ENCODE measurements around the gene CHST3.
"Not testable (repeated sequence)": the region's sequence is repeated elsewhere in the genome, so short reads cannot be mapped to it uniquely, and the experiment has no call there.

Gene CHST3

GRCh38 chr10:72026278-72027111 is 62.3 kb downstream of the CHST3 start:
- DNase-seq (ENCODE audit: low spot score in 2 of 2): no peak
- no peak for ATAC-seq (ENCODE audit: low read depth)
- Mint-ChIP-seq H3K27me3 (peaks cover 5% of the 10 kb centered on the region), H3K27ac (no peak overlapping the region), H3K36me3 (no peaks in the 10 kb centered on the region), H3K9me3 (no peaks in the 10 kb centered on the region), H3K4me3 (no peak overlapping the region), H3K4me1 (no peaks in the 10 kb centered on the region)

DNA sequence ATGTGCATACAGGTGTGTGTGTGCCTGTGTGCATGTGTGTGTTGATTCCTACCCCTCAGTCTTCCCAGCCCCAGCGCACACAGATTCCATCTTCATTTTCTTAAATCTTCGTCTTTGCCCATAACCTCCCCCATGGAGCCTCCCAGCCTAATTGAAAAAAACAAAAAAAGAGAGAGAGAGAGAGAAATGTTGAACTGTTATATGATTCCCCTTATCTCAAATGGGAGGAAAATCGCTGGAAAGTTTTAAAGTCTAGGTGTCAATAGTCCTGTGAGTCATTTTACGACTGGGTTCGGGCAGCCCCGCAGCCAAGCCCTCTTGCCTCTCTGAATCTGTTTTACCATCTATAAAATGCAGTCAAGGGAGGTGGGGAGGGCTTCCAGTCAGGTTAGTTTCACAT is 63.3 kb downstream of the CHST3 start:
- H3K36me3 Mint-ChIP-seq: no peaks in the 10 kb centered on the region
- no peak for ATAC-seq (ENCODE audit: low read depth)
- H3K27me3 Mint-ChIP-seq: peaks cover 5% of the 10 kb centered on the region
- DNase-seq (ENCODE audit: low spot score in 2 of 2): no peak
- no peak overlapping the region for H3K4me3 Mint-ChIP-seq
- H3K27ac Mint-ChIP-seq: no peak overlapping the region
- no peaks in the 10 kb centered on the region for H3K4me1 Mint-ChIP-seq
- no peaks in the 10 kb centered on the region for H3K9me3 Mint-ChIP-seq

DNA sequence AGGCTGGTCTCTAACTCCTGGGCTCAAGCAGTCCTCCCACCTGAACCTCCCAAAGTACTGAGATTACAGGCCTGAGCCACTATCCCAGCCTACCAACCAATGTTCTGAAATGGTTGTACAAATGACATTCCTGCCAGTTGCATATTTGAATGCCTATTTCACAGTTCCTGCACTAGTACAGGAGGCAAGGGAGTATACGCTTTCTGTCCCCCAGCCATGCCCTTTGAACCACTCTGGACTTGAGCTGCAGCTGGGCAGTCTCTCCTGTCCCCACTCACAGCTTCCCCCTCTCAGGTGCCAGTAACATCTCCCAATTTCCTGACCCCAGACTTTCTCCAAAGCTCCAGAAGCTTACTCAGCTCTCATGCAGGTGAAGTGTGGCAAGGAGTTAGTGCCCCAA is 65.2 kb downstream of the CHST3 start:
- ATAC-seq (ENCODE audit: low read depth) (no peak), DNase-seq (ENCODE audit: low spot score in 2 of 2) (no peak)
- H3K4me3 Mint-ChIP-seq: no peak overlapping the region
- H3K27me3 Mint-ChIP-seq: peaks cover 6% of the 10 kb centered on the region
- H3K4me1 Mint-ChIP-seq: no peaks in the 10 kb centered on the region
- no peaks in the 10 kb centered on the region for H3K9me3 Mint-ChIP-seq
- H3K36me3 Mint-ChIP-seq: no peaks in the 10 kb centered on the region
- no peak overlapping the region for H3K27ac Mint-ChIP-seq

DNA sequence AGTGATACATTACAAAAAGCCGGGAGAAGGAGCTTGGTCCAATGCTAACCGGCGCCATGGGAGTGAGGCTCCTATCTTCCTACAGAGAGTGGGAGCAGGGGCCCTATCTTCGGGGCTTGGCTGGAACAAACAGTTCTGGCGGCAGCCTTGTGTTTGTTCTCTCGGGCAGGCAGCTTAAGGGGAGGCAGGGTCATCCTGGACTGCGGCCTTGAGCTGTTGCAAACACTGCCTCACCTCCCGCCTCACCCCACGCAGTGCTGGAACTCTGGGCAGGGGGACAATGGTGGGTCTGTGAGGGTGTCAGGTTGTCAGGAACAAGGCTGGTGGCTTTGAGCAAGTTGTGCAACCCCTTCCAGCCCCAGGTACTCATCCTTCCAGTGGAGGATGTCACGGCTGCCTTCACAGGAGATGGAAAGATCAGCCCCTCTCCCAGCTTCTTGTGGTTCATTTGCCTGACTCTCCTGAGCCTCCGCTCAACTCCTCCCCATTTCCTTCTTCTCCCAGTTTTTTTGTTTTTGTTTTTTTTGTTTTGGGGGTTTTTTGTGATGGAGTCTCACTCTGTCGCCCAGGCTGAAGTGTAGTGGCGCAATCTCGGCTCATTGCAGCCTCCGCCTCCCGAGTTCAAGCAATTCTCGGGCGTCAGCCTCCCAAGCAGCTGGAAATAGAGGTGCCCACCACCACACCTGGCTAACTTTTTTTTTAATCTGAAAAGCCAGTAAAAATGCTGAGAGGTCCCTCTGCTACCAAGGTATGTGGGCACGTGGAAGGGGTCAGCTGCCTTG is 66.8 kb downstream of the CHST3 start:
- no peak for ATAC-seq (ENCODE audit: low read depth)
- Mint-ChIP-seq H3K4me3 (no peak overlapping the region), H3K9me3 (no peaks in the 10 kb centered on the region), H3K27ac (no peak overlapping the region), H3K36me3 (no peaks in the 10 kb centered on the region), H3K27me3 (peaks cover 6% of the 10 kb centered on the region), H3K4me1 (no peaks in the 10 kb centered on the region)
- DNase-seq (ENCODE audit: low spot score in 2 of 2): no peak

DNA sequence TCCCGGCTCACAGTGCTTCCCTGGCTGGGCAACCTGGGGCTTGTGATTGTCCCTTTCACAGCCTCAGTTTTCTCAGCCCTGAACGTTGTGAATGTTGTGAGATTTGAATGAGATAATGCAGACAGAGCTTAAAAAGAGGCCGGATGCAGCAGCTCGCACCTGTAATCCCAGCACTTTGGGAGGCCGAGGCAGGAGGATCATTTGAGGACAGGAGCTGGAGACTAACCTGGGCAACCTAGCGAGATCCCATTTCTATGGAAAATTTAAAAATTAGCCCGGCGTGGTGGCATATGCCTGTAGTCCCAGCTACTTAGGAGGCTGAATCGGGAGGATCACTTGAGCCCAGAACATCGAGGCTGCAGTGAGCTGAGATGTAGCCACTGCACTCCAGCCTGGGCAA is 67.5 kb downstream of the CHST3 start:
- Mint-ChIP-seq H3K27ac (no peak overlapping the region), H3K4me1 (no peaks in the 10 kb centered on the region)

DNA sequence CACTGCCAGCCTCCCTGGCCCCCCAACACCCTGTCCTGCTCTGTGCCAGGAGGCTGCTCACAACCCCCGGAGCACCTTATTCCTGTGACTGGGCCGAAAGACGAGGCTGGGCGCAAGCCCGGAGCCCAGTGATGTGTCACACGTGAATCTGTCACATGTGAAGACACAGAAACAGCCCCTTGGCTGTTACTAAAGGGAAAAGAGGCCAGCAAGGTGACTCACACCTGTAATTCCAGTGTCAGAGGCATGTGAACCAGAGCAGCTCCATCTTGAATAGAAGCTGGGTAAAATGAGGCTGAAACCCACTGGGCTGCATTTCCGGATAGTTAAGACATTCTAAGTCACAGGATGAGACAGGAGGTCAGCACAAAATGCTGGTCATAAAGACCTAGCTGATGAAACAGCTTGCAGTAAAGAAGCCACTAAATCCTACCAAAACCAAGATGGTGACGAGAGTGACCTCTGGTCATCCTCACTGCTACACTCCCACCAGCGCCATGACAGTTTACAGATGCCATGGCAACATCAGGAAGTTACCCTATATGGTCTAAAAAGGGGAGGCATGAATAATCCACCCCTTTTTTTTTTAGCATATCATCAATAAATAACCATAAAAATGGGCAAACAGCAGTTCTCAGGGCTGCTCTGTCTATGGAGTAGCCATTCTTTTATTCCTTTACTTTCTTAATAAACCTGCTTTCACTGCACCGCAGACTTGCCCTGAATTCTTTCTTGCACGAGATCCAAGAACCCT is 68.4 kb downstream of the CHST3 start:
- H3K9me3 Mint-ChIP-seq; H3K27ac Mint-ChIP-seq; H3K36me3 Mint-ChIP-seq; H3K4me1 Mint-ChIP-seq; H3K4me3 Mint-ChIP-seq; H3K27me3 Mint-ChIP-seq; ATAC-seq (ENCODE audit: low read depth); DNase-seq (ENCODE audit: low spot score in 2 of 2): not testable (repeated sequence)

More for the DNA sequence above, 67.5 kb downstream of the CHST3 start:
- no peaks in the 10 kb centered on the region for H3K36me3 Mint-ChIP-seq
- H3K9me3 Mint-ChIP-seq: no peaks in the 10 kb centered on the region
- ATAC-seq (ENCODE audit: low read depth): no peak
- no peak overlapping the region for H3K4me3 Mint-ChIP-seq
- DNase-seq (ENCODE audit: low spot score in 2 of 2): no peak
- peaks cover 8% of the 10 kb centered on the region for H3K27me3 Mint-ChIP-seq

- no peaks in the 10 kb centered on the region for H3K9me3 Mint-ChIP-seq
- no peaks in the 10 kb centered on the region for H3K4me1 Mint-ChIP-seq
- ATAC-seq (ENCODE audit: low read depth) (no peak), DNase-seq (ENCODE audit: low spot score in 2 of 2) (no peak)
- peaks cover 7% of the 10 kb centered on the region for H3K27me3 Mint-ChIP-seq
- no peak overlapping the region for H3K4me3 Mint-ChIP-seq
- H3K27ac Mint-ChIP-seq: no peak overlapping the region
- H3K36me3 Mint-ChIP-seq: no peaks in the 10 kb centered on the region
These were observed 69.9 kb downstream of the CHST3 start for GRCh38 chr10:72034040-72034499.

GRCh38 chr10:72034761-72035160 is 70.6 kb downstream of the CHST3 start:
- peaks cover 7% of the 10 kb centered on the region for H3K27me3 Mint-ChIP-seq
- H3K36me3 Mint-ChIP-seq: no peaks in the 10 kb centered on the region
- H3K4me1 Mint-ChIP-seq: no peaks in the 10 kb centered on the region

GRCh38 chr10:72035252-72035887 is 71.2 kb downstream of the CHST3 start:
- Mint-ChIP-seq H3K4me1 (no peaks in the 10 kb centered on the region), H3K27ac (no peak overlapping the region)

More at GRCh38 chr10:72034761-72035160, 70.6 kb downstream of the CHST3 start:
- H3K4me3 Mint-ChIP-seq: no peak overlapping the region
- DNase-seq (ENCODE audit: low spot score in 2 of 2) (no peak), ATAC-seq (ENCODE audit: low read depth) (no peak)
- no peaks in the 10 kb centered on the region for H3K9me3 Mint-ChIP-seq
- H3K27ac Mint-ChIP-seq: no peak overlapping the region

GRCh38 chr10:72037266-72037665 is 73.1 kb downstream of the CHST3 start:
- no peaks in the 10 kb centered on the region for H3K4me1 Mint-ChIP-seq
- DNase-seq (ENCODE audit: low spot score in 2 of 2) (no peak), ATAC-seq (ENCODE audit: low read depth) (no peak)
- peaks cover 4% of the 10 kb centered on the region for H3K27me3 Mint-ChIP-seq
- H3K27ac Mint-ChIP-seq: no peak overlapping the region
- no peaks in the 10 kb centered on the region for H3K9me3 Mint-ChIP-seq
- H3K4me3 Mint-ChIP-seq: no peak overlapping the region
- no peaks in the 10 kb centered on the region for H3K36me3 Mint-ChIP-seq

More at GRCh38 chr10:72035252-72035887, 71.2 kb downstream of the CHST3 start:
- Mint-ChIP-seq H3K4me3 (no peak overlapping the region), H3K9me3 (no peaks in the 10 kb centered on the region), H3K27me3 (peaks cover 6% of the 10 kb centered on the region), H3K36me3 (no peaks in the 10 kb centered on the region)
- ATAC-seq (ENCODE audit: low read depth) (no peak), DNase-seq (ENCODE audit: low spot score in 2 of 2) (no peak)

DNA sequence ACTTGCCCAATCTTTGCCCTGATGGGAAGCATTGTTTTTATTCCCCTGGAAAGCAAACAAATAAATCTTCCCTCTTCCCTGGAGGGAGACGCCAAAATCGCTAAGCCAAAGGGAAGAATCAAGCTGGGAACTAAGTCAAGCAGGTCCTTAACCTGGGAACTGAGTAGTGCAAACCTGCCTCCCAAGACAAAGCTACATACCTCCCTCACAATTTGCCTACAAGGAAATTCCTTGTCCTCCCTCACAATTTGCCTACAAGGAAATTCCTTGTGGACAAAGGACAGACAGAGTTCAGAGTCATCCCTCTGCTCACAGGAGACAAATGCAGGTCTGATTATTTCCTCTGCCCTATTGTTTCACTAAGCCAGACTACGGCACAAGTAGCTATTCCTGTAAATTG is 73.6 kb downstream of the CHST3 start:
- no peak for ATAC-seq (ENCODE audit: low read depth)
- no peaks in the 10 kb centered on the region for H3K9me3 Mint-ChIP-seq
- no peak overlapping the region for H3K27ac Mint-ChIP-seq

GRCh38 chr10:72038458-72039001 is 74.3 kb downstream of the CHST3 start:
- Mint-ChIP-seq H3K36me3 (no peaks in the 10 kb centered on the region), H3K4me3 (no peak overlapping the region), H3K9me3 (no peaks in the 10 kb centered on the region), H3K4me1 (no peaks in the 10 kb centered on the region), H3K27ac (no peak overlapping the region), H3K27me3 (peaks cover 4% of the 10 kb centered on the region)
- no peak for DNase-seq (ENCODE audit: low spot score in 2 of 2)
- ATAC-seq (ENCODE audit: low read depth): no peak

More for the DNA sequence above, 73.6 kb downstream of the CHST3 start:
- Mint-ChIP-seq H3K27me3 (peaks cover 4% of the 10 kb centered on the region), H3K4me1 (no peaks in the 10 kb centered on the region), H3K36me3 (no peaks in the 10 kb centered on the region), H3K4me3 (no peak overlapping the region)
- no peak for DNase-seq (ENCODE audit: low spot score in 2 of 2)

GRCh38 chr10:72039377-72039776 is 75.2 kb downstream of the CHST3 start:
- DNase-seq (ENCODE audit: low spot score in 2 of 2): no peak
- Mint-ChIP-seq H3K4me1 (no peaks in the 10 kb centered on the region), H3K27ac (no peak overlapping the region), H3K36me3 (no peaks in the 10 kb centered on the region), H3K27me3 (peaks cover 3% of the 10 kb centered on the region), H3K4me3 (no peak overlapping the region), H3K9me3 (no peaks in the 10 kb centered on the region)
- no peak for ATAC-seq (ENCODE audit: low read depth)

All from memory B cell (primary cell).